Hepatocyte (in vitro differentiated cells): ENCODE measurements around the gene MOGAT1. TPM values are rescaled to one million over a fixed set of nuclear protein-coding genes. Genes with fewer than 3 reads are reported as not detected.

Experiments
- DNase-seq: peaks from one replicate; pipeline ENCODE4 v3.0.0-alpha.2; 2016; ENCODE audit warnings: low spot score
- H2AFZ ChIP-seq: fragments of 200-600 bp; sonication (generic); 2 replicates; pipeline ENCODE4 v1.6.0; 2016; ENCODE audit warnings: antibody characterized with exemption, mild to moderate bottlenecking
- H3K27ac ChIP-seq: fragments of 200-600 bp; sonication (generic); 2 replicates; pipeline ENCODE4 v1.5.1; 2016; ENCODE audit warnings: mild to moderate bottlenecking
- H3K27me3 ChIP-seq: fragments of 200-600 bp; sonication (generic); 2 replicates; pipeline ENCODE4 v1.6.1; 2016
- H3K36me3 ChIP-seq: fragments of 200-600 bp; sonication (generic); replicated peaks from 2 replicates; pipeline ENCODE4 v1.5.1; 2016; ENCODE audit warnings: low read depth; ENCODE audit not compliant: insufficient read depth
- H3K4me1 ChIP-seq: fragments of 200-600 bp; sonication (generic); 2 replicates; pipeline ENCODE4 v1.5.1; 2016; ENCODE audit warnings: mild to moderate bottlenecking, moderate library complexity; ENCODE audit not compliant: insufficient read depth
- H3K4me2 ChIP-seq: fragments of 200-600 bp; sonication (generic); 2 replicates; pipeline ENCODE4 v1.6.0; 2016
- H3K4me3 ChIP-seq: fragments of 200-600 bp; sonication (generic); 2 replicates; pipeline ENCODE4 v1.5.1; 2016; ENCODE audit warnings: mild to moderate bottlenecking
- H3K79me2 ChIP-seq: fragments of 200-600 bp; sonication (generic); 2 replicates; pipeline ENCODE4 v1.6.0; 2017; ENCODE audit warnings: mild to moderate bottlenecking
- H3K9me2 ChIP-seq: fragments of 200-600 bp; sonication (generic); replicated peaks from 2 replicates; pipeline ENCODE4 v1.6.0; 2017; ENCODE audit warnings: mild to moderate bottlenecking; ENCODE audit not compliant: insufficient read depth
- H3K9me3 ChIP-seq: fragments of 200-600 bp; sonication (generic); 2 replicates; pipeline ENCODE4 v1.5.1; 2016; ENCODE audit warnings: low read depth, mild to moderate bottlenecking
- H4K20me1 ChIP-seq: fragments of 200-600 bp; sonication (generic); 2 replicates; pipeline ENCODE4 v1.6.0; 2016; ENCODE audit warnings: mild to moderate bottlenecking; ENCODE audit not compliant: insufficient read depth, poor library complexity, severe bottlenecking
- CTCF ChIP-seq: fragments of 200-600 bp; sonication (generic); IDR thresholded peaks from 2 replicates; pipeline ENCODE4 v1.5.1; 2016; ENCODE audit warnings: antibody characterized with exemption, mild to moderate bottlenecking; ENCODE audit not compliant: poor library complexity
- EZH2 ChIP-seq: fragments of 200-600 bp; sonication (generic); IDR thresholded peaks from 2 replicates; pipeline ENCODE4 v1.6.1; 2016; ENCODE audit warnings: antibody characterized with exemption, mild to moderate bottlenecking, borderline replicate concordance
- EZH2phosphoT487 ChIP-seq: fragments of 200-600 bp; sonication (generic); IDR thresholded peaks from one replicate; pipeline ENCODE4 v1.6.1; 2018; ENCODE audit warnings: antibody characterized with exemption, mild to moderate bottlenecking, low read depth, moderate library complexity; ENCODE audit not compliant: unreplicated experiment, severe bottlenecking
- WGBS: methylation state at CpG from one replicate; pipeline ENCODE4 v1.1.6; 2016; ENCODE audit warnings: low lambda C conversion rate; ENCODE audit errors: missing lambda C conversion rate; 5-methylcytosine and 5-hydroxymethylcytosine counted together
- polyA plus RNA-seq: library from polyadenylated mRNA; unstranded; fragments of >200 nt; fragmentation: Nextera tagmentation; extraction: Ambion mirVana; gene quantifications from 2 replicates; pipeline ENCODE4 v1.2.1, GENCODE V29; 2016
- total RNA-seq: library from RNA; depleted of rRNA; stranded (reverse); fragments of >200 nt; gene quantifications from 2 replicates; pipeline ENCODE4 v1.2.3, GENCODE V29; 2014

The MOGAT1 gene
- total and polyA plus RNA-seq, 2 experiments from 2014 or later = not detected

GRCh38 chr2:222672068-222672401, 577 bp downstream of the MOGAT1 start:
- H3K79me2 ChIP-seq = no peaks in the 10 kb centered on the region
- H3K27me3 ChIP-seq = peaks cover 30% of the 10 kb centered on the region
- no peak for TF ChIP-seq EZH2
- no peak for TF ChIP-seq EZH2phosphoT487
- no peak for TF ChIP-seq CTCF
- no peaks in the 10 kb centered on the region for H4K20me1 ChIP-seq
- no peak overlapping the region for H2AFZ ChIP-seq
- peak overlapping the region; percentile 99 for H3K4me2 ChIP-seq
- DNase-seq = no peak
- WGBS = 18% methylated on average over 10 of the region's 10 CpGs
- H3K9me2 ChIP-seq = no peaks in the 10 kb centered on the region
- peaks cover 9% of the 10 kb centered on the region for H3K4me1 ChIP-seq
- H3K36me3 ChIP-seq = no peaks in the 10 kb centered on the region
- H3K4me3 ChIP-seq = no peak overlapping the region
- no peak overlapping the region for H3K27ac ChIP-seq
- no peaks in the 10 kb centered on the region for H3K9me3 ChIP-seq

- H3K4me2 ChIP-seq = no peak overlapping the region
- no peak overlapping the region for H2AFZ ChIP-seq
- H3K27me3 ChIP-seq = peaks cover 40% of the 10 kb centered on the region
- no peak overlapping the region for H3K4me3 ChIP-seq
- no peak for TF ChIP-seq EZH2phosphoT487
- TF ChIP-seq CTCF = no peak
- TF ChIP-seq EZH2 = no peak
- WGBS = 64% methylated on average over 7 of the region's 7 CpGs
- H3K36me3 ChIP-seq = no peaks in the 10 kb centered on the region
- no peak overlapping the region for H3K27ac ChIP-seq
- peaks cover 9% of the 10 kb centered on the region for H3K4me1 ChIP-seq
- H4K20me1 ChIP-seq = no peaks in the 10 kb centered on the region
- no peaks in the 10 kb centered on the region for H3K9me2 ChIP-seq
- DNase-seq = no peak
- H3K79me2 ChIP-seq = no peaks in the 10 kb centered on the region
- no peaks in the 10 kb centered on the region for H3K9me3 ChIP-seq
Observed at GRCh38 chr2:222673273-222673672, 1.8 kb downstream of the MOGAT1 start.

DNA sequence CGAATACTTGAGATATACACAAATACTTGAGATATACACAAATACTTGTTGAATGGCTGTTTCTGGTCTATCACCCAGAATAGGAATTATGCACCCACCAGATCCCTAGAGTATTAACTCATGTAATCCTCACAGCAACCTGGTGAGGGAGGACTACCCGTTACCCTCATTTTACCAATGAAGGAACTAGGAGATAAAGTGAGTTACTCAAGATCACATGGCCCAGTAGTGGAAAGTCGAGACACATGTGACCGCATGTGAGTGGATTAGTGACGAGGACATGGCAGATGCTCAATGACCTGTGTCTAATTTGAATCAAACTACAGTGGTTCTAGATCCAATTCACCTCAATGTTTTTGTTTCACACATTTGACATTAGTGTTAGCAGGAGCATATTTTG, 2.4 kb downstream of the MOGAT1 start:
- Histone ChIP-seq H2AFZ (no peak overlapping the region), H3K27ac (no peak overlapping the region), H4K20me1 (no peaks in the 10 kb centered on the region), H3K4me1 (peaks cover 9% of the 10 kb centered on the region), H3K4me2 (no peak overlapping the region), H3K27me3 (peaks cover 40% of the 10 kb centered on the region), H3K9me2 (no peaks in the 10 kb centered on the region), H3K4me3 (no peak overlapping the region), H3K79me2 (no peaks in the 10 kb centered on the region), H3K36me3 (no peaks in the 10 kb centered on the region), H3K9me3 (no peaks in the 10 kb centered on the region)
- DNase-seq = no peak
- 85% methylated on average over 5 of the region's 5 CpGs for WGBS
- TF ChIP-seq EZH2 (no peak), EZH2phosphoT487 (no peak), CTCF (no peak)

GRCh38 chr2:222677981-222678380, 6.5 kb downstream of the MOGAT1 start:
- Histone ChIP-seq H2AFZ (no peak overlapping the region), H3K4me2 (no peak overlapping the region), H3K27ac (no peak overlapping the region), H3K4me3 (no peak overlapping the region), H3K27me3 (peaks cover 22% of the 10 kb centered on the region), H3K4me1 (no peaks in the 10 kb centered on the region), H3K9me3 (no peaks in the 10 kb centered on the region), H3K9me2 (no peaks in the 10 kb centered on the region), H3K79me2 (no peaks in the 10 kb centered on the region), H4K20me1 (no peaks in the 10 kb centered on the region), H3K36me3 (no peaks in the 10 kb centered on the region)
- no peak for TF ChIP-seq EZH2phosphoT487
- TF ChIP-seq CTCF = no peak
- TF ChIP-seq EZH2 = no peak
- WGBS = 72% methylated on average over 3 of the region's 3 CpGs
- DNase-seq = no peak
